ENCODE measurements around the gene PHF12.

The PHF12 gene

DNA sequence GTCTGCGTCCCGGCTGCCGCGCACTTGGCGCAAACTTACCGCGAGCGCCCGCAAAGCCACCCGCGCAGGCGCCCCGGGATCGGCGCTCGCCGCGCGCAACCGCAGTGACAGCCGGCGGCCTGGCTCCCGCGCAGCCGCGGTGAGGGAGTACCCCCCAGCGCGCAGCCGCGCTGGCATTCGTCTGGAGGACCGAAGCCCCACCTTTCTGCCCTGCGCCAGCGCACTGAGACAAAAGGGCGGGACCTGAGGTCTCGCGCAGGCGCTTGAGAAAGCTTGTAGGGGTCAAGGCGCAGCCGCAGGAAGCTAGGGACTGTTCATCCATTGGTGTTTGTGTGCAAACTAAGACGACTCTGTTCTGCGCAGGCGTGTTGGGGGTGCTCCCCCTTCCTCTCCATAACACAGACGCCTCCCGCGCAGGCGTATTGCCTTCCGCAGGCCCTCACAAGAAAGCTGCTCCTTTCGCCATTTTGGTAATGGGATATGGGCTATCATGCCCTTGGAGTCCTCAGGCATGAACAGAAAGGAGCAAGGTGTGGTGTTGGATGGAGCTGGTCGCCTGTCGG, at the start of gene PHF12:
Gene PHF12, minus strand, starts transcription at position 91 of the 563 bp plus-strand sequence. CDS start 558 bp downstream, outside the sequence.
- Histone ChIP-seq H3K9ac (ENCODE audit: low read length) (peak within 1 kb of the TSS; percentile 82), H3K4me3 (ENCODE audit: low read length) (peak within 1 kb of the TSS; percentile 95), H3K4me1 (ENCODE audit: control insufficient read depth, insufficient read depth, low read length) (peaks cover 19% of the 10 kb centered on the region), H3K36me3 (ENCODE audit: control insufficient read depth, insufficient read depth, low read length) (no peaks in the 10 kb centered on the region), H3K27me3 (ENCODE audit: control insufficient read depth, insufficient read depth, low read length) (no peaks in the 10 kb centered on the region), H3K27ac (ENCODE audit: low read depth, low read length) (peak within 1 kb of the TSS; percentile 99)

GRCh38 chr17:29000973-29001372, 49.7 kb upstream of the PHF12 start:
- Histone ChIP-seq H3K4me3 (ENCODE audit: low read length) (no peak overlapping the region), H3K4me1 (ENCODE audit: control insufficient read depth, insufficient read depth, low read length) (no peaks in the 10 kb centered on the region), H3K36me3 (ENCODE audit: control insufficient read depth, insufficient read depth, low read length) (no peaks in the 10 kb centered on the region), H3K27ac (ENCODE audit: low read depth, low read length) (no peak overlapping the region), H3K27me3 (ENCODE audit: control insufficient read depth, insufficient read depth, low read length) (peaks cover 21% of the 10 kb centered on the region), H3K9ac (ENCODE audit: low read length) (no peak overlapping the region)

- Histone ChIP-seq H3K4me3 (ENCODE audit: low read length) (no peak overlapping the region), H3K27ac (ENCODE audit: low read depth, low read length) (no peak overlapping the region), H3K27me3 (ENCODE audit: control insufficient read depth, insufficient read depth, low read length) (peaks cover 10% of the 10 kb centered on the region), H3K4me1 (ENCODE audit: control insufficient read depth, insufficient read depth, low read length) (no peaks in the 10 kb centered on the region), H3K36me3 (ENCODE audit: control insufficient read depth, insufficient read depth, low read length) (no peaks in the 10 kb centered on the region), H3K9ac (ENCODE audit: low read length) (no peak overlapping the region)
These were observed 47.9 kb upstream of the PHF12 start for GRCh38 chr17:28999206-28999605.

GRCh38 chr17:28997806-28998205, 46.5 kb upstream of the PHF12 start:
- H3K27me3 ChIP-seq (ENCODE audit: control insufficient read depth, insufficient read depth, low read length) = no peaks in the 10 kb centered on the region
- H3K36me3 ChIP-seq (ENCODE audit: control insufficient read depth, insufficient read depth, low read length) = no peaks in the 10 kb centered on the region
- H3K27ac ChIP-seq (ENCODE audit: low read depth, low read length) = no peak overlapping the region
- no peaks in the 10 kb centered on the region for H3K4me1 ChIP-seq (ENCODE audit: control insufficient read depth, insufficient read depth, low read length)
- H3K4me3 ChIP-seq (ENCODE audit: low read length) = no peak overlapping the region
- no peak overlapping the region for H3K9ac ChIP-seq (ENCODE audit: low read length)

DNA sequence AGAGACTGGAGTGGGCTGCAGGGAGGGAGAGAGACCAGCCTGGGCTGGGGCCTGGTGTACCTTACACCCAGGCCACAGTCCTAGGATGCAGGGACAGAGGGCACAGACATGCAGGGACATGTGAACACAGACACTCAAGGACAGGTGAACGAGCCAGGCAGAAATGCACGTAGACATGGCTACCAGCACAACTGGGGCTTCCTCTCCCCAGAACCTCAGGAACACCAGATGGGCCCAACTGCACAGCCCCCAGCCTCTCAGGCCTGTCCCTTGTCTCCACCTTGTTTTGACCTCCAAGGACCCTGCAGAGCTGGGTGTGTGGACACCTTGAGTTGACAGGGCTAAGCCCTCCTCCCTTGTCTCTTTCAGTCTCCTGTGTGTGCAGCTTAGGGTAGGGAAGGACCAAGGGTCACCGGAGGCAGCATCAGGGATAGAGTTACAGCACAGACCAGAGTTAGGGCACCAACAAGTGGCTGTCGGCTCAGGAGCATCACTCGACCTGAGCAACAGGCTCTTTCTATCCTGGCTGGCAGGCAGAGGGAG, 45.3 kb upstream of the PHF12 start:
- Histone ChIP-seq H3K4me1 (ENCODE audit: control insufficient read depth, insufficient read depth, low read length) (no peaks in the 10 kb centered on the region), H3K36me3 (ENCODE audit: control insufficient read depth, insufficient read depth, low read length) (no peaks in the 10 kb centered on the region), H3K27me3 (ENCODE audit: control insufficient read depth, insufficient read depth, low read length) (no peaks in the 10 kb centered on the region), H3K9ac (ENCODE audit: low read length) (no peak overlapping the region), H3K4me3 (ENCODE audit: low read length) (no peak overlapping the region), H3K27ac (ENCODE audit: low read depth, low read length) (no peak overlapping the region)

GRCh38 chr17:28993645-28994426, 42.5 kb upstream of the PHF12 start:
- Histone ChIP-seq H3K4me3 (ENCODE audit: low read length) (no peak overlapping the region), H3K36me3 (ENCODE audit: control insufficient read depth, insufficient read depth, low read length) (no peaks in the 10 kb centered on the region), H3K27ac (ENCODE audit: low read depth, low read length) (no peak overlapping the region), H3K27me3 (ENCODE audit: control insufficient read depth, insufficient read depth, low read length) (no peaks in the 10 kb centered on the region), H3K4me1 (ENCODE audit: control insufficient read depth, insufficient read depth, low read length) (no peaks in the 10 kb centered on the region), H3K9ac (ENCODE audit: low read length) (no peak overlapping the region)

- no peak overlapping the region for H3K4me3 ChIP-seq (ENCODE audit: low read length)
- H3K27ac ChIP-seq (ENCODE audit: low read depth, low read length) = no peak overlapping the region
- no peaks in the 10 kb centered on the region for H3K36me3 ChIP-seq (ENCODE audit: control insufficient read depth, insufficient read depth, low read length)
- H3K4me1 ChIP-seq (ENCODE audit: control insufficient read depth, insufficient read depth, low read length) = no peaks in the 10 kb centered on the region
- H3K9ac ChIP-seq (ENCODE audit: low read length) = no peak overlapping the region
- no peaks in the 10 kb centered on the region for H3K27me3 ChIP-seq (ENCODE audit: control insufficient read depth, insufficient read depth, low read length)
These were observed 41.6 kb upstream of the PHF12 start for GRCh38 chr17:28992625-28993600.

DNA sequence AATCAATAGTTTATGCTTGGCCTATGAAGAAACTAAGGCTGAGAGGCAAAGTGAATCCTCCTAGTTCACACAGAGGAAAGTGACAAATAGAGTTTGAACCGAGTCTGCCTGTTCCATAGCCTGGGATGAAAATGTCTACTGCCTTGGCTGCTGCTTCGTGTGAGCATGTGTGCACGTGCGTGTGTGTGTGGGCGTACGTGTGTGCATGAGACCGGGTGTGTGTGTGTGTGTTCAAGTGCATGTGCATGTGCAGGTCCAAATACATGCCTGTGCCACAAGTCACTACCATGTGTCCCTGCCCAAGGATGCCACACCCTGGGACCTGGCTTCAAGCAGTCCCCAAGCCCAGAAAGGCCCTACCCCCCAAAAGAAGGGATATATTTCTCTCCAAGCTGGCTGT, 40.9 kb upstream of the PHF12 start:
- Histone ChIP-seq H3K4me1 (ENCODE audit: control insufficient read depth, insufficient read depth, low read length) (no peaks in the 10 kb centered on the region), H3K9ac (ENCODE audit: low read length) (no peak overlapping the region), H3K4me3 (ENCODE audit: low read length) (no peak overlapping the region), H3K36me3 (ENCODE audit: control insufficient read depth, insufficient read depth, low read length) (no peaks in the 10 kb centered on the region), H3K27ac (ENCODE audit: low read depth, low read length) (no peak overlapping the region), H3K27me3 (ENCODE audit: control insufficient read depth, insufficient read depth, low read length) (no peaks in the 10 kb centered on the region)

GRCh38 chr17:28991779-28992178, 40.5 kb upstream of the PHF12 start:
- no peaks in the 10 kb centered on the region for H3K36me3 ChIP-seq (ENCODE audit: control insufficient read depth, insufficient read depth, low read length)
- H3K9ac ChIP-seq (ENCODE audit: low read length) = no peak overlapping the region
- no peaks in the 10 kb centered on the region for H3K27me3 ChIP-seq (ENCODE audit: control insufficient read depth, insufficient read depth, low read length)
- no peaks in the 10 kb centered on the region for H3K4me1 ChIP-seq (ENCODE audit: control insufficient read depth, insufficient read depth, low read length)
- H3K4me3 ChIP-seq (ENCODE audit: low read length) = no peak overlapping the region
- no peak overlapping the region for H3K27ac ChIP-seq (ENCODE audit: low read depth, low read length)

DNA sequence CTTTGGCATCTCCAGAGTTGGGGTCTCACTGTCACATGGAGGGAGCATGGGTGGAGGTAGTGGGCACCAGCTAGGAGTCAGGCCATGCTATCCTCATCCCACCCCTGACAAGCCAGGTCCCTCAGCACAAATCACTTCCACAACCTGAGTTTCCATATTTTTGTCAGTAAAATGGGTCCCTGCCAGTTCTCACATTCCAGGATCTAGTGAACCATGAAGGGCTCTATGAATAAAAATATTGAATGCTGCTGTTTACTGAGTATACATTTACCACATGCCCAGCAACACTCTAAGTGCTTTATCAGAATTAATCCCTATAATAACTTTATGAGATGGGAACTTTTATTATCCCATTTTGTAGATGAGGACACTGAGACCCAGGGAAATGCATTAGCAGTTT, 37.7 kb upstream of the PHF12 start:
- Histone ChIP-seq H3K27me3 (ENCODE audit: control insufficient read depth, insufficient read depth, low read length) (no peaks in the 10 kb centered on the region), H3K27ac (ENCODE audit: low read depth, low read length) (no peak overlapping the region), H3K4me1 (ENCODE audit: control insufficient read depth, insufficient read depth, low read length) (no peaks in the 10 kb centered on the region), H3K4me3 (ENCODE audit: low read length) (no peak overlapping the region), H3K36me3 (ENCODE audit: control insufficient read depth, insufficient read depth, low read length) (no peaks in the 10 kb centered on the region), H3K9ac (ENCODE audit: low read length) (no peak overlapping the region)

DNA sequence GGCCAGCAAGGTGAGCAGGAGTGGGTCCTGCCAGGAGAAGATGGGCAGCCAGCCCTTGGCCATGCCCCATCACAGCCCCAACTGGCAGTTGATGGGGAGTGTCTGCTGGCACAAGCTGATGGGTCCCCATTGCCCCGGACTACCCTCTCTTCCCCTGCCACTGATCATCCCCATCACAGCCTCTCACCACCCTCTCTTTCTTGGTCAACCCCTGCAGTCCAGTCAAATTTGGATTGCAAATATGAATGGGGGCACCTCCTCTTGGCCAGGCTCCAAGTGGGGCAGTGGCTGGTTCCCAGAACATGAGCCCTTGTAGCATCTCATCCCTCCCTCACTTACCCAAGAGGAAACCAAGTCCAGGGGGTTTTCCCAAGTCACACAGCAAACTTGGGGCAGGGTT, 37.2 kb upstream of the PHF12 start:
- Histone ChIP-seq H3K27ac (ENCODE audit: low read depth, low read length) (no peak overlapping the region), H3K9ac (ENCODE audit: low read length) (no peak overlapping the region), H3K36me3 (ENCODE audit: control insufficient read depth, insufficient read depth, low read length) (no peaks in the 10 kb centered on the region), H3K4me1 (ENCODE audit: control insufficient read depth, insufficient read depth, low read length) (no peaks in the 10 kb centered on the region), H3K4me3 (ENCODE audit: low read length) (no peak overlapping the region), H3K27me3 (ENCODE audit: control insufficient read depth, insufficient read depth, low read length) (no peaks in the 10 kb centered on the region)
